HG03280 (cell line): ENCODE measurements around the gene PAQR3.
"Not testable (repeated sequence)": the region's sequence is repeated elsewhere in the genome, so short reads cannot be mapped to it uniquely, and the experiment has no call there.

Experiments used
- ATAC-seq: cut with Tn5 transposase; IDR thresholded peaks from one replicate; pipeline ENCODE4 v1.9.1; 2021; ENCODE audit warnings: mild to moderate bottlenecking, moderate library complexity; ENCODE audit not compliant: unreplicated experiment

Gene PAQR3

GRCh38 chr4:78930016-78930629 is 9.1 kb downstream of the PAQR3 start:
- no peak for ATAC-seq

GRCh38 chr4:78928835-78929234 is 10.4 kb downstream of the PAQR3 start:
- ATAC-seq = no peak

DNA sequence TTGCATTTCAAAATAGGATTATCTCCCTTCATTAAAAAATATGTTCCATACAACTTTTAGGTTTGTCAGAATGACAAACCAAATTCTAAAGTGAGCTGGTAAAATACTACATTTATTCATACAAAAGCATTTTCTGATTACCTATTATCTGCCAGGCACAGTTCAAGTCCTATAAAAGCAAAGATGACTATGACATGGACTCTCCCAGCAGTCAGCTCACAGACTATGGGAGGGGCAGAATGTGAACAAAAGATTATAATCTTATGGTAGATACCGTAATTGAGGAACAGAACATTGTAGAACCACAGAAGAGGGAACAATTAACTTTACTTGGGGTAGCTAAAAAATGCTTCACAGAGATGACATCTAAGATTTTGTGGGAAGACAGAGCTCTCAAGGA is 12.4 kb downstream of the PAQR3 start:
- ATAC-seq = no peak

DNA sequence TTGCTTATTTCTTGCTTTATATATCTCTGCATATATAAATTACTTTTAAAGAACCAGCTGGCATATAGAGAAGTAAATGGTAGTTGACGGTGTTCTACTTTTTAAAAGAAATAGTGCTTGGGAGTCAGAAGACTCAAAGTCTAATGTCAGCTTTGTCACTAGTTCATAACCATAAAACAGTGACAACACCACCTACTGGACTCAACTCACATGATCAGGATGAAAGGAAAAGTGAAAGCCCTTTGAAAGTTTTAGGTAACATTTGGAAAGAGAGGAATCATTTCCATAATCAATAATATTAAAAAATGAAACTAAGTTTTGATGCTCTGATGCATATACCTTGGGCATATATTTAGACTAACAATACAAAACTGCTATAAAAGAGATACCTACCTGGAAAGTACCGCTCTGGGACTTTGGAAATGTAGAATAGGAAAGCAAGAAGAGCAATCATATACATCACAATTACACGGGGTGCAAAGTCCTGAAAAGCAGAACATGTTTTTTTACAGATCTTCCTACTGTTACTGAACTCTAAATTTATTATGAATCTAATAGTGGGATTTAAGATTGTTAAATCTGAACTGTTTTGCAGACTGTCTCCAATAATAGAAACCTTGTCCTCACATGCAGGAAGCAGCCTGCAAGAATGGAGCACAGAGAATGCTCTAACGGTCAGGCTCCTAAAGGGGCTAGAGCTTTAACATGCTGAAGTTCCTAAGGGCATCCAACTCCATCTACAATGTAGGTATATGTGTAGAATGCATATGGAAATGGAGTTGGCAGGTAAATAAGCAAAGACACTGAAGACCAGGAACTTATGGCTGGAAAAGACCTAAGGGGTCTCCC is 15.6 kb downstream of the PAQR3 start:
- no peak for ATAC-seq

GRCh38 chr4:78922207-78922606 is 17.0 kb downstream of the PAQR3 start:
- ATAC-seq = no peak

GRCh38 chr4:78910612-78911011 is 28.6 kb downstream of the PAQR3 start:
- ATAC-seq = no peak

DNA sequence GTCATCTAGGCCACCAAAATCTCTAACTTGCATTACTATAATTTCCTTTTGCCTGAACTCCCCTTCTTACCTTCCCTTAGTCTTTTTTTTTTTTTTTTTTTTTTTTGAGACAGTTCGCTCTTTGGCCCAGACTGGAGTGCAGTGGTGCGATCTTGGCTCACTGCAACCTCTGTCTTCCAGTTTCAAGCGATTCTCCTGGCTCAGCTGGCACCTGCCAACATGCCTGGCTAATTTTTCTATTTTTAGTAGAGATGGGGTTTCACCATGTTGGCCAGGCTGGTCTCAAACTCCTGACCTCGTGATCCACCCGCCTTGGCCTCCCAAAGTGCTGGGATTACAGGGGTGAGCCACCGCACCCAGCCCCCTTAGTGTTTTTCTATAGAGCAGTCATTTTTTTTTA is 30.3 kb downstream of the PAQR3 start:
- not testable (repeated sequence) for ATAC-seq

DNA sequence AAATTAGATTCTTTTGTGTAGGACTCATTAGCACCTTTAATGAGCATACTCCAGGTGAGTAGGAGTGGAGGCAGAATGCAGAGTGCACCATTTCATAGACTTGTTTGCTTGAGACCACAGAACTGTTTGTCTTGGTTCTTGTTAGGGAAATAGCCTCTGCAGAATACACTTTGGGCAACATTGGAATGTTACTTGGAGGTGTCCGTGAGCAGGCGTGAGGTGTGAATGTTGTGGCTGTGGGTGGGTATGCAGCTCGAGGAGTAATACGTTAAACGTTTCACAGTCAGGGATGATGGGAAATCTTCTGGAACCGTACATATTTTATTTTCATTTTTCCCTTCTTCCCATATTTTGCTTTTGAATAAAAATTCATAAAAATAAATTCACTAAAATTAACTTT is 31.6 kb downstream of the PAQR3 start:
- no peak for ATAC-seq

- no peak for ATAC-seq
Observed at GRCh38 chr4:78904143-78904542, 35.1 kb downstream of the PAQR3 start.

DNA sequence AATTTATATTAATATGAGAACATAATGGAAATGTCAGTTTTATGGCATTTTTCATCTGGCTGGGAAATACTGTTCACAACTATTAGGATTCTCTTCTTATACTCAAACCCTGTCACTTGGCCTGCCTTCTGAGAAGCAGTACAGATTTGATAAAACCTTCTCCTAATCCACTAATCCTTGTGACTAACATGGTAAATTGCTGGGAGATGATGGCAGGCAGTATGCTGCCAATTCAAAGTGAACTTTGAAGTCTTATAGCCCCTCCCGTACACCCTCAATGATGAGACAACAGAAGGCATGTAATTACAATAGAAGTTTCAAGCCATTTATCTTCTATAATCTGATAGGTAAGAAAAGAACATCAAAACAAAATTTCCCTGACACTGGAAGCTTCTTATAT is 36.9 kb downstream of the PAQR3 start:
- no peak for ATAC-seq

DNA sequence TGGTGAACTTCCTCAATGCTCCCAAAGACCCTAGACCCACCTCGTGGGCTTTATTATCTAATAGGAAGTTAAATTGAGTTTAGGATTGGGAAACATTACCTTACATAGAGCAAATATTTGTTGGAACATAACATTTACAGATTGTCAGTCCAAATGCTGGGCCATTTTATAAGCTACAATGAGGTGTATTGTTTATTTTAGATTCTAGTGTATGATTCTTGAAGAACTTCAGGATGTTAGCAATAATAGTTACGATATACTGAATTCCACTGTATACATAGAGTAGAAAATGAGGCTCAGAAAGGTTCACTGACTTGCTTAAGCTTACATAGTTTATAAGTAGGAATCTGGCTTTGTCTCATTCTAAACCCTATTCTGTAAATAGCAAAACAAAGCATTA is 37.4 kb downstream of the PAQR3 start:
- no peak for ATAC-seq

DNA sequence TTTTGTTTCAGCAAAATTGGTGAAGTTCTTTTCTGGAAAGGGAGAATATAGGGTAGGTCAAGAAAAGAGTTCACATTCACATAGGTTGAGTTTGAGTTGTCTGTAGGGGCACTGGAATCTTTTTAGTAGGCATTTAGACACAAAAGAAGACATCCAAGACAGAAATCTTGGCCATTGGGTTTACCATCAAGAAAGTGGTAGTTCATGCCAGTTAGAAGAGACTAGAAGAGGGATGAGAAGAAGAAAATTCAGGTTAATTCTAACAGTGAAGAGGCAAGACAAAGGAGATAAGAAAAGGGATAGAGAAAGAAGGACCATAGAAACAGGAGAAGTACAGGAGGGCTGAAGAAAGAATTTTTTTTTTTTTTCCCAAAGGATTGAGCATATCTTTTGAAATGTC is 39.9 kb downstream of the PAQR3 start:
- no peak for ATAC-seq

GRCh38 chr4:78889955-78890354 is 49.3 kb downstream of the PAQR3 start:
- no peak for ATAC-seq

- no peak for ATAC-seq
Observed at GRCh38 chr4:78885598-78885997, 53.6 kb downstream of the PAQR3 start.

DNA sequence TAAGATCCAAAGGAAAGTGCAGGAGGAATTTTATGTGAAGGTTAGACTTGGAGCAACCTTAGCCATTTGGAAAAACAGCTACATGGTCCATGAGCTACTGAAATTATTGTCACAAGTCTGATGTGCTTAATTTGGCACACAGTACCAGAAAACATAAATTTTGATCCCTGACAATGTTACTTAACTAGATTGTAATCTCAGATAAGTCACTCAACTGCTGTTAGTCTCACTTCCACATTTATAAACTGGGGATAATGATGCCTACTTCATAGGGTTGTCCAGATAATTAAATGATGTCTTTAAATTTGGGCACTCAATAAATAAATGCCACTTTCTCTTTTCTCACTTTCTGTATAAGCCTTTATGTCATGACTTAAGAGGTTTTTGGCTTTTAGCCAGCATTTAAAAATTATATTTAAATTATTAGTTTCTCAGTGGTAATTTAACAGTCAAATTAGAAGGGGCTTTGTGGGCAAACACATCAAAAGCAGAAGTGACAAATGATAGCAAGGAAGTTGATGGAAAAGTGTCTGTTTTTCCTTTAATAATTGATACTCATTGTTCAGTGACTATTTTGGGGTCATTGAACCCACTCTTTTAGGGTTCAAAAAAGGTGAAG is 58.3 kb downstream of the PAQR3 start:
- ATAC-seq = no peak

GRCh38 chr4:78878031-78878430 is 61.2 kb downstream of the PAQR3 start:
- no peak for ATAC-seq

DNA sequence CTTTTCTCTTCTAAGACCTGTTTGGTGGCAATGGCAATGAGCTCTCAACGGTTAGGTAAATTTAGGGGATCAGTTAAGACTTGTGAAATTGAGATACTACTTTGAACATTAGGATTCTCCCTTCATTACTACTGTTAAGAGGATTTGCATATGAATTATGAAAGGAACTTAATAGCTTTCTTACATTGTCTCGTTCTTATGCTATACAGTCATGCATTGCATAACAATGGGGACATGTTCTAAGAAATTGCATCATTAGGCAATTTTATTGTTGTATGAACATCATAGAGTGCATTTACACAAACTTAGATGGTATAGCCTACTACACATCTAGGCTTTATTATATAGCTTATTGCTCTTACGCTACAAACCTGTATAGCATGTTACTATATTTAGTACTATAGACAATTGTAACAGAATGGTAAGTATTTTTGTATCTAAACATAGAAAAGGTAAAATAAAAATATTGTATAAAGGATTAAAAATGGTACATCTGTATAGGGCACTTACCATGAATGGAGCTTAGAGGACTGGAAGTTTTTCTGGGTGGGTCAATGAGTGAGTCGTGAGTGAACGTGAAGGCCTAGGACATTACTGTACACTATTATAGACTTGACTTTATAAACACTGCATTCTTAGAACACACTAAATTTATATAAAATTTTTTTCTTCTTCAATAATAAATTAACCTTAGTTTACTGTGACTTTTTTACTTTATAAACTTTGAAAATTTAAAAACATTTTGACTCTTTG is 62.5 kb downstream of the PAQR3 start:
- no peak for ATAC-seq

DNA sequence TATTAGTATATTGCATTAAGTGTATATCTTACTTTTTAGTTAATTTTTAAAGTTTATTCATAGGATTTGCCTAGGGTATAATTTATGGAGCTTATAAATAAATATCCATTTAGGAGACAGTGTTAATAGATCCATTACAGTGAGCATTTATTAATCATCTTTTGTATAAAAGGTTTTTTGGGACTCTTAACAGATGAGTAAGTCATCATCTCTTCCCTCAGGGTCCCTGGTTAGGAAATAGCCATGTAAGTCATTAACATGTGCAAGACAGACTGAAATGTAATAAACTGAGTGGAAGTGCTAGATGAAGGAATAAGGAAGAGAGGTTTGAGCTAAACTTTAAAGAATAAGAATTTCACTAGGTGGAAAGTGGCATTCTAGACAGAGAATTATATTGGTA is 69.2 kb downstream of the PAQR3 start:
- no peak for ATAC-seq

- ATAC-seq = not testable (repeated sequence)
Observed at GRCh38 chr4:78868712-78869111, 70.5 kb downstream of the PAQR3 start.

DNA sequence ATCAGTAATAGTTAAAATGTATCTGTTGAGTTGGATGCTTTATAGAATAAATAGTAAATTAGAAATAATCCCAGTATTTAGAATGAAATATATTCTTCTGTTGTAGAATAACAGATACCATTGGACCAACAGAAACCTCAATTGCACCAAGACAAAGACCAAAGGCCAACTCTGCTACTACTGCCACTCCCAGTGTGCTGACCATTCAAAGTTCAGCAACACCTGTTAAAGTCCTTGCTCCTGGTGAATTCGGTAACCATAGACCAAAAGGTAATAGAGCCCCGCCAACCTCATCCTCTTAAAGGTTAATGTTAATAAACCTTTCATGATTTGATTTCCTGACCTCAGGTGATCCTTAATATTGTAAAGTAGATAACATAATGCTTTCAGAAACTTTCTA is 73.8 kb downstream of the PAQR3 start:
- ATAC-seq = no peak

GRCh38 chr4:78864405-78865024 is 74.7 kb downstream of the PAQR3 start:
- ATAC-seq = peak; percentile 71
